Dedifferentiated amniotic fluid mesenchymal stem cell (primary cell): ENCODE measurements around the gene SH3BP2.
"Not testable (repeated sequence)": the region's sequence is repeated elsewhere in the genome, so short reads cannot be mapped to it uniquely, and the experiment has no call there.

Experiments
- DNase-seq: peaks from one replicate; pipeline ENCODE4 v3.0.0-alpha.2; 2016; ENCODE audit errors: extremely low spot score

The SH3BP2 gene

GRCh38 chr4:2762486-2763370 is 30.2 kb upstream of the SH3BP2 start:
- not testable (repeated sequence) for DNase-seq

- no peak for DNase-seq
Measured at GRCh38 chr4:2763511-2763967, 29.3 kb upstream of the SH3BP2 start.

- DNase-seq: no peak
Measured at GRCh38 chr4:2765832-2766526, 26.9 kb upstream of the SH3BP2 start.

GRCh38 chr4:2767046-2767704 is 25.7 kb upstream of the SH3BP2 start:
- no peak for DNase-seq

- no peak for DNase-seq
Measured at GRCh38 chr4:2767705-2768074, 25.2 kb upstream of the SH3BP2 start.

- no peak for DNase-seq
Measured at GRCh38 chr4:2768124-2768523, 24.8 kb upstream of the SH3BP2 start.

- DNase-seq: no peak
Measured at GRCh38 chr4:2768921-2769336, 24.0 kb upstream of the SH3BP2 start.

- DNase-seq: no peak
Measured at GRCh38 chr4:2771264-2771663, 21.6 kb upstream of the SH3BP2 start.

- DNase-seq: not testable (repeated sequence)
Measured at GRCh38 chr4:2780643-2781042, 12.2 kb upstream of the SH3BP2 start.

GRCh38 chr4:2781911-2782310 is 11.0 kb upstream of the SH3BP2 start:
- no peak for DNase-seq

- DNase-seq: no peak
Measured at GRCh38 chr4:2783790-2784189, 9.1 kb upstream of the SH3BP2 start.

GRCh38 chr4:2785613-2786012 is 7.3 kb upstream of the SH3BP2 start:
- DNase-seq: no peak

- no peak for DNase-seq
Measured at GRCh38 chr4:2786152-2786671, 6.7 kb upstream of the SH3BP2 start.

- DNase-seq: no peak
Measured at GRCh38 chr4:2786794-2787229, 6.1 kb upstream of the SH3BP2 start.

- no peak for DNase-seq
Measured at GRCh38 chr4:2787230-2788100, 5.4 kb upstream of the SH3BP2 start.

- no peak for DNase-seq
Measured at GRCh38 chr4:2788101-2788500, 4.8 kb upstream of the SH3BP2 start.

- DNase-seq: peak; percentile 66
Measured at GRCh38 chr4:2788532-2789103, 4.3 kb upstream of the SH3BP2 start.

- no peak for DNase-seq
Measured at GRCh38 chr4:2789351-2789750, 3.5 kb upstream of the SH3BP2 start.

- DNase-seq: no peak
Measured at GRCh38 chr4:2789793-2790582, 2.9 kb upstream of the SH3BP2 start.
